IPS-NIHi7 (cell line): ENCODE data around the gene FREM1.

ENCODE experiments used
- DNase-seq: peaks from one replicate; pipeline ENCODE4 v3.0.0; 2012; ENCODE audit warnings: mixed read lengths; ENCODE audit errors: extremely low spot score

Gene FREM1

DNA sequence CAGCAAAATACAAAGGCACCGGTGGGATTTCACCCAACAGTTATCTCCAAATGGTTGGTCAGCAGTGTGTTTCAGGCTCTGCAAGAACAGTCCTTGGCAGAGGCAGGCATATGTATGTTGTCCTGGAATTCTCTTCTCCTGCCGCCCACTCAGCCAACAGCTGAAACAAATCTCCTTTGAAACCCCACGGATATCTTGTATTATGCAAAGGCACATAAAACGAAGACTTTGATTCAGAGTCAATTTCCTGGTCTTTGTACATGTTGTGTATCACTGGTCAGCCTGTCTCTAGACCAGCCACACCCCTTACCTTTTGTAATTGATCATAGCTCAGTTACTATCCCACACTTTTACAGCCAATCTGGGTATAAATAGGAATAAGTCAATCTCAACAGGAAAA is 29.2 kb downstream of the FREM1 start:
- DNase-seq: no peak

- DNase-seq: no peak
Observed at GRCh38 chr9:14870090-14870489, 40.1 kb downstream of the FREM1 start.

GRCh38 chr9:14869671-14870070 is 40.6 kb downstream of the FREM1 start:
- no peak for DNase-seq

DNA sequence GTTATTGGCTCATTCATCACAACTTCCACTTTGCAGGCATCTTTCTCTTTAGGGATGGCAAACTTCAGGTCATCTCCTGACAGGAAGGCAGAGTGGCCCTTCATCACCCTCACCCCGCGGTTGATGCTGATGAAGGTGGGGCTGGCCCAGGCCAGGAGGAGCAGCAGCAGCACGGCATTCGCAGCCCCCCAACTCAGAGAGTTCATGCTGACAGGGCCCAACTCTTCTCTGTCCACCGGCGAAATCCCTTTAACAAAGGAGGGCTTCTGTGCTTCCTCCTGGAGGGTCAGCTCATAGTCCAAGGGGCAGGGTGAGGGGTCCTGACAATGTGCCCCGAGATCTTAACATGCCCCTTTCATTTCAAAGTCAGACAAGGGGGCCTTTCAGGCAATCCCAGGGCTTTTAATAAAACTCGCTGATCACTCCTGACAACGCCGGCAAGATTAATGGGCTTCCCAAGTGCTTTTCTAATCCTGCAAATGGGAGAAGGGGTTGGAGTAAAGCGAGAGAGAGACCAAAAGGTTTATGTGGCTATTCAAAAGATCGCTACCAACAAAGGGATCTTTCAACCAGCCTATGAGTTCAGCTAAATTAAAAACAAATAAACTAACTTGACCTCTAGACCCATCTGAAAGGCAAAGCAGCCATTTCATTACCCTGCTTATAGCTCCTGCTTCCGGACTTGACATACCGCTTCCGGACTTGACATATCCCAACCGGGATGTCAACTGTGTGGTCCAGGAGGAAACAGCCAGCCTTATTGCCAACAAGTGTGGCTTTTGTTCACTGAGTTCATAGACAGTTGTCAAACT is 41.2 kb downstream of the FREM1 start:
- no peak for DNase-seq

- DNase-seq: no peak
Observed at GRCh38 chr9:14868418-14868771, 41.8 kb downstream of the FREM1 start.

- no peak for DNase-seq
Observed at GRCh38 chr9:14866200-14866749, 44.0 kb downstream of the FREM1 start.

DNA sequence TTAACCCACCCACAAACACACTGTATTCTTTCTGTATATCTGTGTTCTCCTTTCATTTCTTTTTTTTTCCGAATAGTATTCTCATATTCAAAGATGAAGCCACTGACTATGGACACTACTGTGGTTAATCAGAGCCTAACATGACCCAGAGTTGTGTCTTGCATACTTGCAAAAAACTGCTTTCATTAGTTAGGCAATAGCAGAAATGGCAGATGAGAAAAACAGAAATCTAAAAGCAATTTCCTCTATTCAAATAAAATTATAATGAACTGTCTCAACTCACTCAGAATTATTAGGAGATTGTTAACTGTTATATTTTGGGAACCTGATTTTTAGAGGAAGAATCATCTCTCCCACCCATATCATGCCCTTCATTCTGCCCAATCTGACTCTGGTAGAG is 45.9 kb downstream of the FREM1 start:
- DNase-seq: no peak

DNA sequence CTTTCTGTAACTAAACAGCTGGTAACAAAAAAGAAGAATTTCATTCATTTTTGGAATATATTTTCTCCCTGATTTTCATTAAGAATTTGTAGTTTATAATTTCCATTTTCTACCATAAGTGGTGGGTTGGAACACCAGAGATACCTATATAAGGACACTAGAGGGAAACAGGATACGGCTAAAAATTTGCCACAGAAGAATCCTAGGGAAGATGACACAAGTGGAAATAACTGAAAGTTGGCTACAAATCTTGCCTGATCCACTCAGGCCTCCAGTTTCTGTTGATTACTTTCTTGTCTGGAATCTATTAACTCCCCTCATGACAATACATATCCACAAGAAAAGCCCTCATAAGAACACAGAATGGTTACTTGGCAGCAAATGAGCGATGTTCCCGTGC is 46.8 kb downstream of the FREM1 start:
- no peak for DNase-seq

GRCh38 chr9:14857449-14858305 is 52.6 kb downstream of the FREM1 start:
- DNase-seq: no peak

GRCh38 chr9:14849851-14850250 is 60.4 kb downstream of the FREM1 start:
- DNase-seq: no peak

DNA sequence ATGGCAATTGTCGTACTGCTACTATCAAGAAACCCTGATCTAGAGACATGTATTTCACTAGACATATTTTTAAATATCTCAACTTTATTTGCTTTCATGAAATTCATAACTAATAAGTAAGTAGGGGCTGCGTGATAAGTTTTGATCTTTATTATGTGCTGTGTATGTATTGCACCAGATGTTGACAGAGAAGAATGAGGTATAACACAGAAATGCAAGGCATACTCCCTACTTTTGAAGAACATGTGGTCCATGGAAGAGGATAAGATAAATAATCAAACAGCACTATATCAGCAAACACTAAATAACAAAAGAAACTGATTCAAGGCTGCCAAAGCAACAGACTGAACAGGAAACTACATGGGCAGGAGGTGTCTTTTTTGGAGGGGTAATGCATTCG is 60.9 kb downstream of the FREM1 start:
- DNase-seq: no peak

DNA sequence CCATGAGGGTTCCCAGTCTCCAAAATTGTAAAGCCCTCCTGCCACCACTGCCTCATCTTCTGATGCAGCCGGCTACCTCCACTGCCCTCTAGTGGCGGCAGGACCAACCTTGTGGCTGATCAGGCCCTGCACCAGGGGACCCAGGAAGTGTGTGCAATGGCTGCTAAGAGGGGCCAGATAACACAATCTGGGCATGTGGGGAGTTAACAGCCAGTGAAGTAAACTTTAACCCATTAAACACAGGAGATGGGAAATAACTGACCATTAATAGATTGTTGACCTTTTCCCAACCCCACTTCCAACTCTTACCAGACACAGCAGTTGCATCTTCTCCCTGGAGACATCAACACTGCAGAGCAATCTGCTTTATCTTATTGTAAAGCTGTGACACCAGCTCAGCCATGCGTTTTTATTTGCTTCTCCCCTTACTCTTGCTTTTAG is 63.3 kb downstream of the FREM1 start:
- DNase-seq: peak; percentile 93

GRCh38 chr9:14843163-14843562 is 67.1 kb downstream of the FREM1 start:
- no peak for DNase-seq

GRCh38 chr9:14842269-14842668 is 68.0 kb downstream of the FREM1 start:
- no peak for DNase-seq

GRCh38 chr9:14838701-14839100 is 71.5 kb downstream of the FREM1 start:
- no peak for DNase-seq

- no peak for DNase-seq
Observed at GRCh38 chr9:14836885-14837284, 73.3 kb downstream of the FREM1 start.

DNA sequence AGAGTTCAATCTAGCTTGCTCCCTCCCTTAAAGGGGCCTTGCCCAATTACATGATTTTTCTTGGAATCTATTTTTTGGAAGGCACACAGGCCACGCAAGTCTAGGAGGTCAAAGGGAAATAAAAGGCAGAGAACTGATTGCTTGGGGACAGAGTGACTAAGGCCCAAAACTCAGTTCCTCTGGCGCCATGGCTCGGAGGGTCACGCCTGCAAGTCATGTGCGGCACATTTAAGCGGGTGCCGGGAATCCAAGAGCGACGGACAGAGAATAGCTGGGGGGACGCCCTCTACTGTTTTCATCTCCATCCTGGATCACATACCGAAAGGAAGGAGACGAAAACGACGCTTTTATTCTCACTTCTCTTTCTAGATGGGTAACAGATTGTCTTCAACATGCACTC is 78.6 kb downstream of the FREM1 start:
- DNase-seq: no peak

DNA sequence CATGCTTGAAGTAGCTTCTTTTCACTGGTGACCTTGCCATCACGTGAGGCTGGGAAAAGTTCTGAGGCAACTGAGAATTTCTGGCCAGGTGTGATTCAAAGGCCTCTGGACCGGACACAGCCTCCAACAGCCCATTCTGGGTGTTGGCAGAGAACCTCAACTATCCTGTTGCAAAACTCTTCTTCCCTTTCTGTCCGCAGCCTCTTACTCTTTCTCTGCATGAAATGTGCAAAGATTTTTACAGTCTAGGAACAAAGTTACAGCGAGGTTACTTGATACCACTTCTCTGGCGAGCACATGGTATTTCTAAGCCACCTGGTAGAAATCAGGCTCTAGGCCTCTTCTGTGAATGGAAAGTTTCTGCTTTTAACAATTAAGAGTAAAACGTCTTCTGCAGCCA is 79.2 kb downstream of the FREM1 start:
- no peak for DNase-seq

DNA sequence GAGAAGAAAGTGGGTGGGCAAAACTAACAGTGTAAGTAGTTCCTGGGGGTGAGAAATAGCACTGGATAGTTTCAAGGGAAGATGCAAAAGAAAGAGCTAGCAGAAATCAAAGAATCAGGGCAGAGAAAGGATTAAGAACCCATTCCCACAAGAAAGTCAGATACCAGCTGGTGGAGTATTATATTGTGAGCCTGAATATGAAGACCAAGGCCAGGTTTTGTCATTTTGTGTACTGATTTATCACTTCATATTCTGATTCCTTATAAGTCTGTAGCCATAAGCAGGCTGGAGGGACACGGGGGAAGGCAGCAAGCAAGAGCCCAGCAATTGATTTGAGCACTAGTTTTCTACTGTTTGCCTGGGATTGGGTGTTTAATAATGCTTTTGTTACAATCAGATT is 80.2 kb downstream of the FREM1 start:
- no peak for DNase-seq

DNA sequence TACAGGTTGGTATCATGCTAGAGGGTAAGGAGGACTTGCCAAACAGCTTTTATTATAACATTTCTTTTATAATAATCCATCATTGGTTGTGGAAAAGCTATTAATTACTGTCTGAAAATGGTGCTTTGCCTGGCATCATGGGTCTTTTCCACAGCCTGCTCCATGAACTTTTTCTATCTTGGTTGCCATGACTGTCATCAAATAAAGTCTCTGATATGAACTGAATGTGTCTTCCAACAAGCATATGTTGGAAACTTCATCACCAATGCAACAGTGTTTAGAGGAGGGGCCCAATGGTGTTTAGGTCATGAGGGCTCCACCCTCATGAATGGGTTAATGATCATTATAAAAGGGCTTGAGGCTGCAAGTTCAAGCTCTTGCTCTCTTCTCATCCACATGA is 81.0 kb downstream of the FREM1 start:
- no peak for DNase-seq

DNA sequence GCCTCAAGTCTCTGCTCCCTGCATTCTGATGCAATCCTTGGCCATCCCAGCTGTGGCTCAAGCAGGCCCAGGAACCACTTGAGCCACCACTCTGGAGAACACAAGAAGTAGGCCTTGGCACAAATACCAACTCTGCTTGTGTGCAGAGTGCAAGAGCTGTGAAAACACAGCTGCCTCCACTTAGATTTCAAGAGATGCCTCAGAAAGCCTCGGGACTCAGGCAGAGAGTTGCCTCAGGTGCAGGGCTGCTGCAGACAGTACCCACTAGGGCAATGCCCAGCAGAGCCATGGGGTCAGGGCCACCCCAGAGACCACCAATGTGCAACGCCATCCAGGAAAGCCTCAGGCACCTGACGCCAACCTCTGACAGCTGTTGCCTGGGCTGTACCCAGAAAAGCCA is 82.4 kb downstream of the FREM1 start:
- DNase-seq: no peak

- DNase-seq: no peak
Observed at GRCh38 chr9:14824481-14824880, 85.7 kb downstream of the FREM1 start.

- no peak for DNase-seq
Observed at GRCh38 chr9:14823800-14824199, 86.4 kb downstream of the FREM1 start.
